ENCODE data around the gene WBP1.

DNA sequence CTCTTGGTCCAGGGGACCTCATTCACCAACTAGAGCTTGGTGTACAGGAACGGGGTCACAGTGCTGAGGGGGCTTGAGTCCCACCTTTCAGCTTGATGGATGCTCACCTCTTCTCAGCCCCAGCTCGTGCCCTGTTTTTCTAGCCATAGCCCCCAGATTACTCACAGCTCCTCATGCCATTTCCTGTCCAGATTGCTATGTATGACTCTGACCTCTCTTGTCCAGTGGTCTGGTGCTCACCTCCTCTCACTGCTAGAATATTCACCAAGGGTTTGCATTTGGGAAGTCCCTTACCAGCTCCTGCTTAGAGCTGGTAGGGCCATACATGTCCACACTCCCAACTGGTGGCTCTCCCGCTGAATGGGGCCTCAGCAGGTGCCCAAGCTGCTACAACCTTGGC is 35.3 kb downstream of the WBP1 start:
- TF ChIP-seq POLR2A (IDR thresholded peaks at IDR 0.05; ENCODE audit: low read length), result no peak
- TF ChIP-seq, protein P1, sequence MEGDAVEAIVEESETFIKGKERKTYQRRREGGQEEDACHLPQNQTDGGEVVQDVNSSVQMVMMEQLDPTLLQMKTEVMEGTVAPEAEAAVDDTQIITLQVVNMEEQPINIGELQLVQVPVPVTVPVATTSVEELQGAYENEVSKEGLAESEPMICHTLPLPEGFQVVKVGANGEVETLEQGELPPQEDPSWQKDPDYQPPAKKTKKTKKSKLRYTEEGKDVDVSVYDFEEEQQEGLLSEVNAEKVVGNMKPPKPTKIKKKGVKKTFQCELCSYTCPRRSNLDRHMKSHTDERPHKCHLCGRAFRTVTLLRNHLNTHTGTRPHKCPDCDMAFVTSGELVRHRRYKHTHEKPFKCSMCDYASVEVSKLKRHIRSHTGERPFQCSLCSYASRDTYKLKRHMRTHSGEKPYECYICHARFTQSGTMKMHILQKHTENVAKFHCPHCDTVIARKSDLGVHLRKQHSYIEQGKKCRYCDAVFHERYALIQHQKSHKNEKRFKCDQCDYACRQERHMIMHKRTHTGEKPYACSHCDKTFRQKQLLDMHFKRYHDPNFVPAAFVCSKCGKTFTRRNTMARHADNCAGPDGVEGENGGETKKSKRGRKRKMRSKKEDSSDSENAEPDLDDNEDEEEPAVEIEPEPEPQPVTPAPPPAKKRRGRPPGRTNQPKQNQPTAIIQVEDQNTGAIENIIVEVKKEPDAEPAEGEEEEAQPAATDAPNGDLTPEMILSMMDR (IDR thresholded peaks at IDR 0.05), result no peak
- no peak for TF ChIP-seq MAZ (IDR thresholded peaks at IDR 0.05; ENCODE audit: borderline replicate concordance, low read depth, low read length)
- no peak for TF ChIP-seq PBX3 (IDR thresholded peaks at IDR 0.05)
- TF ChIP-seq, protein P2, sequence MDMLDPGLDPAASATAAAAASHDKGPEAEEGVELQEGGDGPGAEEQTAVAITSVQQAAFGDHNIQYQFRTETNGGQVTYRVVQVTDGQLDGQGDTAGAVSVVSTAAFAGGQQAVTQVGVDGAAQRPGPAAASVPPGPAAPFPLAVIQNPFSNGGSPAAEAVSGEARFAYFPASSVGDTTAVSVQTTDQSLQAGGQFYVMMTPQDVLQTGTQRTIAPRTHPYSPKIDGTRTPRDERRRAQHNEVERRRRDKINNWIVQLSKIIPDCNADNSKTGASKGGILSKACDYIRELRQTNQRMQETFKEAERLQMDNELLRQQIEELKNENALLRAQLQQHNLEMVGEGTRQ (IDR thresholded peaks at IDR 0.05), result no peak
- no peak for TF ChIP-seq ZSCAN20 (CRISPR knock-in tag; IDR thresholded peaks at IDR 0.05)
- TF ChIP-seq MYC (IDR thresholded peaks at IDR 0.05; ENCODE audit: borderline replicate concordance, low read length), result no peak
- no peak for TF ChIP-seq SREBF2 (IDR thresholded peaks at IDR 0.05)
- TF ChIP-seq JUN (IDR thresholded peaks at IDR 0.05), result no peak
- TF ChIP-seq RAD21 (conservative IDR thresholded peaks at IDR 0.05 in 1 of 2, IDR thresholded peaks at IDR 0.05 in 1 of 2), result no peak
- no peak for TF ChIP-seq RCOR1 (IDR thresholded peaks at IDR 0.05; ENCODE audit: low read depth, low read length)
- TF ChIP-seq RFX5 (IDR thresholded peaks at IDR 0.05), result no peak
